ENCODE results near the gene NPTX1. TPM values are rescaled to one million over a fixed set of nuclear protein-coding genes. Genes with fewer than 3 reads are reported as not detected.

NPTX1 gene
- total and polyA plus RNA-seq, 4 donors: 0.56 to 7.5 (median 1.2) TPM

- no peak for ATAC-seq (ENCODE audit: insufficient read depth, low FRiP score)
- Histone ChIP-seq H3K9ac (ENCODE audit: insufficient read depth in 1 of 2, low read length in 2 of 2) (no peak overlapping the region), H3K4me1 (ENCODE audit: control insufficient read depth in 5 of 5, insufficient read depth in 5 of 5, low read length in 5 of 5) (no peaks in the 10 kb centered on the region), H3K27me3 (ENCODE audit: control insufficient read depth in 3 of 3, insufficient read depth in 3 of 3, low read length in 2 of 3) (peaks cover 0 to 10% (median 0%) of the 10 kb centered on the region in 3 donors), H3K9me3 (ENCODE audit: control insufficient read depth in 4 of 4, insufficient read depth in 3 of 4, low read length in 3 of 4) (no peaks in the 10 kb centered on the region), H3K27ac (ENCODE audit: low read depth in 1 of 2, low read length in 1 of 2) (no peak overlapping the region), H3K36me3 (ENCODE audit: control insufficient read depth in 4 of 4, insufficient read depth in 4 of 4, low read length in 4 of 4) (no peaks in the 10 kb centered on the region), H3K4me3 (no peak overlapping the region)
- no peak for DNase-seq
- WGBS, 2 donors: 38 to 43% methylated on average over 8 of the region's 8 CpGs
- TF ChIP-seq CTCF (IDR thresholded peaks at IDR 0.05; ENCODE audit: control extremely low read depth, extremely low read depth): no peak
These were observed 28.4 kb upstream of the NPTX1 start for GRCh38 chr17:80504686-80505413.

DNA sequence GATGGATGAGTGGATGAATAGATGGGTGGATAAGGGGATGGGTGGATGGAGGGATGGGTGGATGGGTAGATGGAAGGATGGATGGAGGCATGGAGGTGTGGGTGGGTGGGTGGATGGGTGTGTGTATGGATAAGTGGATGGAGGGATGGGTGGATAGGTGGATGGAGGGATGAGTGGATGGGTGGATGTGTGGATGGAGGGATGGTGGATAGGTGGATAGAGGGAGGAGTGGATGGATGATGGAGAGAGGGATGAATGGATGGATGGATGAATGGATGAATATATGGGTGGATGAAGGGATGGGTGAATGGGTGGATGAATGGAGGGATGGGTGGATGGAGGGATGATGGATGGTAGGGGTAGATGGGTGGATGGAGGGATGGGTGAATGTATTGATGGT, 27.5 kb upstream of the NPTX1 start:
- Histone ChIP-seq H3K4me1 (ENCODE audit: control insufficient read depth in 5 of 5, insufficient read depth in 5 of 5, low read length in 5 of 5) (peaks cover 0 to 5% (median 0%) of the 10 kb centered on the region in 5 donors), H3K27ac (ENCODE audit: low read depth in 1 of 2, low read length in 1 of 2) (no peak overlapping the region), H3K9ac (ENCODE audit: insufficient read depth in 1 of 2, low read length in 2 of 2) (no peak overlapping the region), H3K27me3 (ENCODE audit: control insufficient read depth in 3 of 3, insufficient read depth in 3 of 3, low read length in 2 of 3) (peaks cover 0 to 10% (median 0%) of the 10 kb centered on the region in 3 donors), H3K36me3 (ENCODE audit: control insufficient read depth in 4 of 4, insufficient read depth in 4 of 4, low read length in 4 of 4) (no peaks in the 10 kb centered on the region), H3K4me3 (no peak overlapping the region), H3K9me3 (ENCODE audit: control insufficient read depth in 4 of 4, insufficient read depth in 3 of 4, low read length in 3 of 4) (no peaks in the 10 kb centered on the region)
- no peak for TF ChIP-seq CTCF (IDR thresholded peaks at IDR 0.05; ENCODE audit: control extremely low read depth, extremely low read depth)
- ATAC-seq (ENCODE audit: insufficient read depth, low FRiP score) (no peak), DNase-seq (no peak)

DNA sequence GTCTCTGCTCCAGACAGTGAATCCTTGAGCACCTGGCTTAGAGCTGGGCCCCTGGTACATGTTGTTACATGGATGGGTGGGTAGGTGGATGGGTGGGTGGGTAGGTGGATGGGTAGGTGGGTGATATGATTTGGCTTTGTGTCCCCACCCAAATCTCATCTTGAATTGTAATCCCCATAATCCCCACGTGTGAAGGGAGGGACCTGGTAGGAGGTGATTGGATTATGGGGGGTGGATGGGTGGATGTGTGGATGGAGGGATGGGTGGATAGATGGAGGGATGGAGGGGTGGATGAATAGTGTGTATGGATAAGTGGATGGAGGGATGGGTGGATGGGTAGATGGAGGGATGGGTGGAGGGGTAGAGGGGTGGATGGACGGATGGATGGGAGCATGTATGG, 26.6 kb upstream of the NPTX1 start:
- 83 to 85% methylated on average over 2 of the region's 2 CpGs for WGBS, 2 donors
- Histone ChIP-seq H3K9ac (ENCODE audit: insufficient read depth in 1 of 2, low read length in 2 of 2) (no peak overlapping the region), H3K27ac (ENCODE audit: low read depth in 1 of 2, low read length in 1 of 2) (no peak overlapping the region), H3K27me3 (ENCODE audit: control insufficient read depth in 3 of 3, insufficient read depth in 3 of 3, low read length in 2 of 3) (peaks cover 0 to 7% (median 0%) of the 10 kb centered on the region in 3 donors), H3K4me1 (ENCODE audit: control insufficient read depth in 5 of 5, insufficient read depth in 5 of 5, low read length in 5 of 5) (peaks cover 0 to 13% (median 0%) of the 10 kb centered on the region in 5 donors), H3K4me3 (no peak overlapping the region), H3K36me3 (ENCODE audit: control insufficient read depth in 4 of 4, insufficient read depth in 4 of 4, low read length in 4 of 4) (no peaks in the 10 kb centered on the region), H3K9me3 (ENCODE audit: control insufficient read depth in 4 of 4, insufficient read depth in 3 of 4, low read length in 3 of 4) (no peaks in the 10 kb centered on the region)
- TF ChIP-seq CTCF (IDR thresholded peaks at IDR 0.05; ENCODE audit: control extremely low read depth, extremely low read depth): no peak
- DNase-seq: no peak
- no peak for ATAC-seq (ENCODE audit: insufficient read depth, low FRiP score)

DNA sequence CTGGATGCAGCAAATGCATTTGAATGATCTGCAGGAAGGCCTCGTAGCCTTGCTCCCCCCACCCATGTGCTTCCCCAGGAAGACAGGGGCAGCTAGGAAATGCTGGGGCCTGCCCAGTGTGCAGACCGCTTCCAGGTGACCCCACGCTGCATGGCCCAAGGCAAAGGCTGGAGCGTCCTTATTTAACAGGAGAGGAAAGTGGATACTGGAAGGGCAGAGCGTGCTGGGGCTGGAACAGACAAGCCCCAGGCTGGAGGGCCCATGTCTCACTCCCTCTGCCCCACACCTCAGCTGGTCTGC, 26.1 kb upstream of the NPTX1 start:
- no peak for TF ChIP-seq CTCF (IDR thresholded peaks at IDR 0.05; ENCODE audit: control extremely low read depth, extremely low read depth)
- Histone ChIP-seq H3K27me3 (ENCODE audit: control insufficient read depth in 3 of 3, insufficient read depth in 3 of 3, low read length in 2 of 3) (peaks cover 0 to 7% (median 0%) of the 10 kb centered on the region in 3 donors), H3K9ac (ENCODE audit: insufficient read depth in 1 of 2, low read length in 2 of 2) (no peak overlapping the region), H3K4me1 (ENCODE audit: control insufficient read depth in 5 of 5, insufficient read depth in 5 of 5, low read length in 5 of 5) (peaks cover 0 to 15% (median 3%) of the 10 kb centered on the region in 5 donors), H3K27ac (ENCODE audit: low read depth in 1 of 2, low read length in 1 of 2) (no peak overlapping the region), H3K36me3 (ENCODE audit: control insufficient read depth in 4 of 4, insufficient read depth in 4 of 4, low read length in 4 of 4) (no peaks in the 10 kb centered on the region), H3K4me3 (no peak overlapping the region), H3K9me3 (ENCODE audit: control insufficient read depth in 4 of 4, insufficient read depth in 3 of 4, low read length in 3 of 4) (peaks cover 0 to 2% (median 0%) of the 10 kb centered on the region in 4 donors)
- ATAC-seq (ENCODE audit: insufficient read depth, low FRiP score) (no peak), DNase-seq (no peak)
- WGBS, 2 donors: 86 to 87% methylated on average over 5 of the region's 5 CpGs

Measured in lung (tissue), 12 donors.